ENCODE data around the gene TAS2R14. TPM values are rescaled to one million over a fixed set of nuclear protein-coding genes. Genes with fewer than 3 reads are reported as not detected.

Gene TAS2R14
- total and polyA plus RNA-seq, 2 donors from 2014 or later, result 0.75 to 3.9 TPM

DNA sequence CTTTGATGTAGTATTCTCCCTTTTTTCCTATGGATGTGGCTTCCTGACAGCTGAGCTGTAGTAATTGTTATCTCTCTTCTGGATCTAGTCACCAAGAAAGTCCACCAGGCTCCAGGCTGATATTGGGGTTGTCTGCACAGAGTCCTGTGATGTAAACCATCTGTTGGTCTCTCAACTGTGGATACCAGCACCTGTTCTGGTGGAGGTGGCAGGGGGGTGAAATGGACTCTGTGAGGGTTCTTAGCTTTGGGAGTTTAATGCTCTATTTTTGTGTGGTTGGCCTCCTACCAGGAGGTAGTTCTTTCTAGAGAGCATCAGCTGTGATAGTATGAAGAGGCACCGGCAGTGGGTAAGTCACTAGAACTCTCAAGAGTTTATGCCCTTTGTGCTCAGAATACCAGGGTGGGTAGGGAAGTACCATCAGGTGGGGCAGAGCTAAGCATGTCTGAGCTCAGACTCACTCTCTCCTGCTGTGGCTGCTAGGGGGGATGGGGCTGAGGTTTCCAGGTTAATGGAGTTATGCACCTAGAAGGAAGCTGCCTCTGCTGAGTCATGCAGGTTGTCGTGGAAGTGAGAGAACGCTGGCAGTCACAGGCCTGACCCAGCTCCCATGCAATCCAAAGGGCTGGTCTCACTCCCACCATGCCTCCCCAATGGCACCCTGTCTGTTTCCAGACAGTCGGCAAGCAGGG is 3.0 kb upstream of the TAS2R14 start:
- Histone ChIP-seq H3K27ac (ENCODE audit: low read depth in 2 of 2, low read length in 2 of 2) (no peak overlapping the region), H3K27me3 (ENCODE audit: control insufficient read depth, insufficient read depth, low read length) (no peaks in the 10 kb centered on the region), H3K36me3 (ENCODE audit: control insufficient read depth in 2 of 3, insufficient read depth in 3 of 3, low read length in 3 of 3) (no peaks in the 10 kb centered on the region), H3K4me1 (ENCODE audit: control insufficient read depth in 2 of 3, insufficient read depth in 2 of 3, low read depth in 1 of 3, low read length in 3 of 3) (no peaks in the 10 kb centered on the region), H3K9ac (ENCODE audit: low read length in 3 of 3) (no peak overlapping the region), H3K4me3 (ENCODE audit: low read length in 3 of 3) (no peak overlapping the region), H3K9me3 (ENCODE audit: control insufficient read depth in 2 of 3, insufficient read depth in 1 of 3, low read length in 3 of 3) (peaks cover 0 to 2% (median 0%) of the 10 kb centered on the region in 3 donors)
- TF ChIP-seq, protein P1, sequence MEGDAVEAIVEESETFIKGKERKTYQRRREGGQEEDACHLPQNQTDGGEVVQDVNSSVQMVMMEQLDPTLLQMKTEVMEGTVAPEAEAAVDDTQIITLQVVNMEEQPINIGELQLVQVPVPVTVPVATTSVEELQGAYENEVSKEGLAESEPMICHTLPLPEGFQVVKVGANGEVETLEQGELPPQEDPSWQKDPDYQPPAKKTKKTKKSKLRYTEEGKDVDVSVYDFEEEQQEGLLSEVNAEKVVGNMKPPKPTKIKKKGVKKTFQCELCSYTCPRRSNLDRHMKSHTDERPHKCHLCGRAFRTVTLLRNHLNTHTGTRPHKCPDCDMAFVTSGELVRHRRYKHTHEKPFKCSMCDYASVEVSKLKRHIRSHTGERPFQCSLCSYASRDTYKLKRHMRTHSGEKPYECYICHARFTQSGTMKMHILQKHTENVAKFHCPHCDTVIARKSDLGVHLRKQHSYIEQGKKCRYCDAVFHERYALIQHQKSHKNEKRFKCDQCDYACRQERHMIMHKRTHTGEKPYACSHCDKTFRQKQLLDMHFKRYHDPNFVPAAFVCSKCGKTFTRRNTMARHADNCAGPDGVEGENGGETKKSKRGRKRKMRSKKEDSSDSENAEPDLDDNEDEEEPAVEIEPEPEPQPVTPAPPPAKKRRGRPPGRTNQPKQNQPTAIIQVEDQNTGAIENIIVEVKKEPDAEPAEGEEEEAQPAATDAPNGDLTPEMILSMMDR (IDR thresholded peaks at IDR 0.05; ENCODE audit: borderline replicate concordance, extremely low read depth, insufficient read depth), result no peak
- intact Hi-C loops (cut with DNase I), result no loop called here
- FAIRE-seq (no peak), DNase-seq (peak in 3 of 5 donors; percentile 16 to 78 (median 17))

DNA sequence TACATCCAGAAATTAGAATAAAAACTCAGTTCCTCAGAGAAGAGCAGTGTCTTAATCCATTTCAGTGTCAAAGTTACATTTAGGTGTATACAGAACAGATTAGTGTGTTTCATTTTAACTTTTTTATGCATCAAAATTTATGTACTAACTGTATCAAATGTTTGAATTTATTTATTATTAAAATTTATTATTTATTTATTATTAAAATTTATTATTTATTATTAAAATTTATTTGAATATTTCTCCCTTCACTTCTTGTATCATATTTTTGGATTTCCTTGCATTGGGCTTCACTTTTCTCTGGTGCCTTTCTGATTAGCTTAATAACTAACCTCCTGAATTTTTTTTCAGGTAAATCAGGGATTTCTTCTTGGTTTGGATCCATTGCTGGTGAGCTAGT is 2.3 kb upstream of the TAS2R14 start:
- TF ChIP-seq, protein P1 (IDR thresholded peaks at IDR 0.05; ENCODE audit: borderline replicate concordance, extremely low read depth, insufficient read depth), result no peak
- H3K9me3 ChIP-seq (ENCODE audit: control insufficient read depth in 2 of 3, insufficient read depth in 1 of 3, low read length in 3 of 3), result no peaks in the 10 kb centered on the region
- DNase-seq (no peak), FAIRE-seq (peak; percentile 82)
- no peaks in the 10 kb centered on the region for H3K27me3 ChIP-seq (ENCODE audit: control insufficient read depth, insufficient read depth, low read length)
- no peak overlapping the region for H3K27ac ChIP-seq (ENCODE audit: low read depth in 2 of 2, low read length in 2 of 2)
- H3K36me3 ChIP-seq (ENCODE audit: control insufficient read depth in 2 of 3, insufficient read depth in 3 of 3, low read length in 3 of 3), result no peaks in the 10 kb centered on the region
- intact Hi-C loops (cut with DNase I), result no loop called here
- no peak overlapping the region for H3K9ac ChIP-seq (ENCODE audit: low read length in 3 of 3)
- H3K4me3 ChIP-seq (ENCODE audit: low read length in 3 of 3), result no peak overlapping the region
- H3K4me1 ChIP-seq (ENCODE audit: control insufficient read depth in 2 of 3, insufficient read depth in 2 of 3, low read depth in 1 of 3, low read length in 3 of 3), result no peaks in the 10 kb centered on the region

DNA sequence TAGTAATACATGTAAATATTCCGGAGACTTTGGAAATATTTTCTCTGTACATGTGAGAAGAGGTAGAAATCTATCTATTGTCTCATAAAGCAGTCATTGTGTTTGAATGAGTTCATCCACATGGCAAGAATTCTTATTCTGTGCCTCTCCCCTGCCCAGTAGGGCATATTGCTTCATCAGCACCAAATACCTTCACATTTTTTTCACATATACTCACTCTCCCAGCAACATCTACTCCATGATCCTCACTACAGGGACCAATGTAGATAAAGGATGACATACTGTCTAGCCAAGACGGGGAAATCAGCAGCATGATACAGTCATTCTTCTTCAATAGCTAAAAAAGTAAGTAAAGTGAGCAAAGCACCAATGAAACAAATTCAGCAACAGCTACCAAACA is 1.3 kb upstream of the TAS2R14 start:
- no peaks in the 10 kb centered on the region for H3K27me3 ChIP-seq (ENCODE audit: control insufficient read depth, insufficient read depth, low read length)
- no peak overlapping the region for H3K9ac ChIP-seq (ENCODE audit: low read length in 3 of 3)
- FAIRE-seq (no peak), DNase-seq (no peak)
- H3K36me3 ChIP-seq (ENCODE audit: control insufficient read depth in 2 of 3, insufficient read depth in 3 of 3, low read length in 3 of 3), result no peaks in the 10 kb centered on the region
- TF ChIP-seq, protein P1 (IDR thresholded peaks at IDR 0.05; ENCODE audit: borderline replicate concordance, extremely low read depth, insufficient read depth), result no peak
- no peaks in the 10 kb centered on the region for H3K4me1 ChIP-seq (ENCODE audit: control insufficient read depth in 2 of 3, insufficient read depth in 2 of 3, low read depth in 1 of 3, low read length in 3 of 3)
- no peak overlapping the region for H3K27ac ChIP-seq (ENCODE audit: low read depth in 2 of 2, low read length in 2 of 2)
- intact Hi-C loops (cut with DNase I), result no loop called here
- H3K4me3 ChIP-seq (ENCODE audit: low read length in 3 of 3), result no peak overlapping the region
- H3K9me3 ChIP-seq (ENCODE audit: control insufficient read depth in 2 of 3, insufficient read depth in 1 of 3, low read length in 3 of 3), result no peaks in the 10 kb centered on the region

DNA sequence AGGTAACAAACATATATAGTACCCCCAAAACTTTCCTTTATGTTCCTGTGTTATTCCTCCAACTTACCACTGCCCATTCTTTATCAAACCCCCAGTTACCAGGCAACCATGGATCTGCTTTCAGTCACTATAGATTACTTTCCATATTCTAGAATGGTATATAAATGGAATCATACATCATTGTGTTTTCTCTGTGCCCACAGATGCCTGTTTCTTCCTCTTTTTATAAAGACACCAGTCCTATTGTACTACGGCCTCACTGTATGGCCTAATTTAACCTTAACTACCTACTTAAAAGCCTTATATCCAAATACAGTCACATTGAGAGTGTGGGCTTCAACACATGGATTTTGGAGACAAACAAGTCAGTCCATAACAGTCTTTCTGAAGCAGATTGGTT is 2.6 kb downstream of the TAS2R14 start:
- intact Hi-C loops (cut with DNase I), result no loop called here
- Histone ChIP-seq H3K4me3 (ENCODE audit: low read length in 3 of 3) (no peak overlapping the region), H3K27ac (ENCODE audit: low read depth in 2 of 2, low read length in 2 of 2) (no peak overlapping the region), H3K27me3 (ENCODE audit: control insufficient read depth, insufficient read depth, low read length) (no peaks in the 10 kb centered on the region), H3K9ac (ENCODE audit: low read length in 3 of 3) (no peak overlapping the region), H3K9me3 (ENCODE audit: control insufficient read depth in 2 of 3, insufficient read depth in 1 of 3, low read length in 3 of 3) (no peaks in the 10 kb centered on the region), H3K36me3 (ENCODE audit: control insufficient read depth in 2 of 3, insufficient read depth in 3 of 3, low read length in 3 of 3) (no peaks in the 10 kb centered on the region), H3K4me1 (ENCODE audit: control insufficient read depth in 2 of 3, insufficient read depth in 2 of 3, low read depth in 1 of 3, low read length in 3 of 3) (no peaks in the 10 kb centered on the region)
- TF ChIP-seq, protein P1 (IDR thresholded peaks at IDR 0.05; ENCODE audit: borderline replicate concordance, extremely low read depth, insufficient read depth), result no peak
- DNase-seq (no peak), FAIRE-seq (no peak)
